Heart left ventricle (tissue), 16 donors: ENCODE results near the gene INPP4B. TPM values are rescaled to one million over a fixed set of nuclear protein-coding genes. Genes with fewer than 3 reads are reported as not detected.
"Not testable (repeated sequence)": the region's sequence is repeated elsewhere in the genome, so short reads cannot be mapped to it uniquely, and the experiment has no call there.

ENCODE experiments used
- ATAC-seq, 4 donors: fragments of 200-7000 bp; cut with Tn5 transposase; one replicate each; pipeline ENCODE4 v1.9.1; 2020 to 2022; ENCODE audit warnings: moderate library complexity in 4 of 4, mild to moderate bottlenecking in 3 of 4, moderate number of reproducible peaks in 1 of 4
- DNase-seq, 5 donors: peaks; one replicate each; pipeline ENCODE4 v3.0.0-alpha.2; 2020
- H3K27ac ChIP-seq, 12 donors: fragments of 200-600 bp; sonication (generic) in 4 of 12; one replicate each; pipeline versions ENCODE4 v1.5.0 to v1.8.0; 2016 to 2022; ENCODE audit warnings: mild to moderate bottlenecking in 2 of 12
- H3K27me3 ChIP-seq, 9 donors: fragments of 200-600 bp; sonication (generic) in 2 of 9; one replicate each; pipeline versions ENCODE4 v1.5.1 to v1.8.0; 2016 to 2022; ENCODE audit warnings: mild to moderate bottlenecking in 3 of 9
- H3K36me3 ChIP-seq, 9 donors: fragments of 200-600 bp; sonication (generic) in 2 of 9; one replicate each; pipeline versions ENCODE4 v1.5.0 to v1.8.0; 2018 to 2022; ENCODE audit warnings: mild to moderate bottlenecking in 2 of 9
- H3K4me1 ChIP-seq, 12 donors: fragments of 200-600 bp; sonication (generic) in 4 of 12; one replicate each; pipeline versions ENCODE4 v1.5.0 to v1.8.0; 2016 to 2022; ENCODE audit warnings: mild to moderate bottlenecking in 3 of 12
- H3K4me3 ChIP-seq, 12 donors: fragments of 200-600 bp; sonication (generic) in 4 of 12; one replicate each; pipeline versions ENCODE4 v1.5.0 to v1.8.0; 2017 to 2022; ENCODE audit warnings: mild to moderate bottlenecking in 9 of 12, moderate library complexity in 4 of 12
- H3K9me3 ChIP-seq, 12 donors: fragments of 200-600 bp; sonication (generic) in 4 of 12; one replicate each; pipeline versions ENCODE4 v1.5.0 to v1.8.0; 2016 to 2022; ENCODE audit warnings: mild to moderate bottlenecking in 1 of 12
- CTCF ChIP-seq, 12 donors: fragments of 200-600 bp; sonication (generic) in 4 of 12; IDR thresholded peaks; one replicate each; pipeline versions ENCODE4 v1.5.0 to v1.8.0; 2018 to 2022; ENCODE audit warnings: antibody characterized with exemption in 12 of 12, mild to moderate bottlenecking in 5 of 12
- POLR2A ChIP-seq, 2 donors: fragments of 450-650 bp; IDR thresholded peaks; one replicate each; pipeline ENCODE4 v1.6.1; 2017; ENCODE audit warnings: antibody characterized with exemption in 2 of 2, mild to moderate bottlenecking in 2 of 2, moderate library complexity in 2 of 2
- WGBS, 4 donors: extraction: QIAGEN DNeasy Blood & Tissue Kit in 2 of 4; methylation state at CpG; one replicate each; pipeline versions ENCODE4 v1.1.5 to v1.1.7; 2013 to 2018; 5-methylcytosine and 5-hydroxymethylcytosine counted together
- intact Hi-C, 10 donors: fragments of 100-400 bp; cut with DNase I; formaldehyde crosslinking; loops; one replicate each; pipeline versions ENCODE4 v1.11.1 to v1.14.2; 2022
- polyA plus RNA-seq, 2 donors: library from polyadenylated mRNA; stranded (reverse); fragments of 200-250 nt; gene quantifications; one replicate each; pipeline ENCODE4 v1.2.3, GENCODE V29; 2013
- total RNA-seq, 9 donors: library from RNA; depleted of rRNA in 2 of 9; stranded (reverse); fragments of >200 nt in 2 of 9; fragmentation: NEBNext Ultra II Directional in 3 of 9; extraction: Animal tissue kit (Norgen Biotek cat#: 25700) in 3 of 9; gene quantifications; one replicate each; pipeline versions ENCODE4 v1.1.0 to v1.2.4, GENCODE V29; 2016 to 2023
- donor health status: ischemic (EF 13 %, LVEDD 7.1; RV severe dilation, severe dysfunction).
- donor health status: healthy with polysubstance abuse.
- donor health status: DM: no; HTN: yes; CAD: no.
- donor health status: DM: no; HTN: no; CAD: no.
- donor health status: ischemic (EF 25% LVEDD 6.9; RV normal size, moderate dysfunction).
- donor health status: ischemic (EF 25% LVEDD 5.7; RV mildly dilated, moderate dysfunction).
- donor health status: healthy.
- donor health status: DM: yes; HTN: yes; CAD: no.
- donor health status: ischemic (EF 35%, LVEDD 5.7; RV mildly dilated, moderate dysfunction).
- donor health status: nonischemic (EF 11% LVEDD 7.7; RV severe dilation, severe dysfunction).
- donor health status: DM: yes; HTN: yes; CAD: no.
- donor health status: PGD.
- donor health status: ischemic (EF 29% LVEDD 5.4; RV normal size, mild dysfunction).
- donor health status: nonischemic (EF 23%, LVEDD 6.1; RV moderate dilation, normal function).

The INPP4B gene
- total and polyA plus RNA-seq, 11 donors = 5.5 to 128 (median 39.1) TPM

GRCh38 chr4:142809559-142809958 lies 36.5 kb downstream of the INPP4B start:
- intact Hi-C loops = no loop called here
- no peaks in the 10 kb centered on the region for H3K9me3 ChIP-seq

DNA sequence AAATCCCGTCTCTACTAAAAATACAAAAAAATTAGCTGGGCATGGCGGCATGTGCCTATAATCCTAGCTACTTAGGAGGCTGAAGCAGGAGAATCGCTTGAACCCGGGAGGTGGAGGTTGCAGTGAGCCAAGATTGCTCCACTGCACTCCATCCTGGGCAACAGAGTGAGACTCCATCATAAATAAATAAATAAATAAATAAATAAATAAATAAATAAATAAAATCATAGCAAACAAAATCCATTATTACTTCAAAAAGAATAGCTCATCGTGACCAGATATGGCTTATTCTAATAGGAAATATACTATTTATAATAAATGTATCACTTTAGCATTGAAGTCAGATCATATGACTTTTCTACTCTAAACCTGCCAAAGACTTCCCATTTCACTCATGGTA lies 42.2 kb downstream of the INPP4B start:
- H3K27ac ChIP-seq, H3K4me3 ChIP-seq, H3K4me1 ChIP-seq, H3K36me3 ChIP-seq, ATAC-seq, H3K27me3 ChIP-seq, intact Hi-C loops, H3K9me3 ChIP-seq, DNase-seq: not testable (repeated sequence)
- 90 to 96% (median 95%) methylated on average over 5 of the region's 5 CpGs for WGBS, 4 donors

More at GRCh38 chr4:142809559-142809958, 36.5 kb downstream of the INPP4B start:
- peaks cover 0 to 7% (median 0%) of the 10 kb centered on the region in 12 donors for H3K4me1 ChIP-seq
- DNase-seq = no peak
- TF ChIP-seq POLR2A (IDR thresholded peaks at IDR 0.05) (no peak), CTCF (IDR thresholded peaks at IDR 0.05) (no peak)
- 54 to 67% (median 59%) methylated on average over 2 of the region's 2 CpGs for WGBS, 4 donors
- H3K27ac ChIP-seq = no peak overlapping the region
- no peaks in the 10 kb centered on the region for H3K27me3 ChIP-seq
- H3K36me3 ChIP-seq = no peaks in the 10 kb centered on the region
- no peak for ATAC-seq
- no peak overlapping the region for H3K4me3 ChIP-seq

- ATAC-seq (no peak), DNase-seq (no peak)
- Histone ChIP-seq H3K9me3 (no peaks in the 10 kb centered on the region), H3K27ac (no peak overlapping the region), H3K36me3 (no peaks in the 10 kb centered on the region), H3K4me1 (no peaks in the 10 kb centered on the region), H3K27me3 (no peaks in the 10 kb centered on the region), H3K4me3 (no peak overlapping the region)
- intact Hi-C loops = no loop called here
- WGBS, 4 donors = 81 to 87% (median 83%) methylated on average over 2 of the region's 2 CpGs
- no peak for TF ChIP-seq CTCF (IDR thresholded peaks at IDR 0.05)
- no peak for TF ChIP-seq POLR2A (IDR thresholded peaks at IDR 0.05)
These were observed 44.1 kb downstream of the INPP4B start for GRCh38 chr4:142801966-142802365.

- Histone ChIP-seq H3K4me3 (no peak overlapping the region), H3K36me3 (no peaks in the 10 kb centered on the region), H3K27me3 (no peaks in the 10 kb centered on the region), H3K9me3 (no peaks in the 10 kb centered on the region), H3K4me1 (peaks cover 0 to 4% (median 0%) of the 10 kb centered on the region in 12 donors), H3K27ac (no peak overlapping the region)
- intact Hi-C loops = no loop called here
- WGBS, 4 donors = 15 to 33% (median 27%) methylated on average over 1 of the region's 1 CpG
- DNase-seq (no peak), ATAC-seq (no peak)
- TF ChIP-seq POLR2A (IDR thresholded peaks at IDR 0.05) (no peak), CTCF (IDR thresholded peaks at IDR 0.05) (no peak)
These were observed 65.0 kb downstream of the INPP4B start for GRCh38 chr4:142781114-142781513.

DNA sequence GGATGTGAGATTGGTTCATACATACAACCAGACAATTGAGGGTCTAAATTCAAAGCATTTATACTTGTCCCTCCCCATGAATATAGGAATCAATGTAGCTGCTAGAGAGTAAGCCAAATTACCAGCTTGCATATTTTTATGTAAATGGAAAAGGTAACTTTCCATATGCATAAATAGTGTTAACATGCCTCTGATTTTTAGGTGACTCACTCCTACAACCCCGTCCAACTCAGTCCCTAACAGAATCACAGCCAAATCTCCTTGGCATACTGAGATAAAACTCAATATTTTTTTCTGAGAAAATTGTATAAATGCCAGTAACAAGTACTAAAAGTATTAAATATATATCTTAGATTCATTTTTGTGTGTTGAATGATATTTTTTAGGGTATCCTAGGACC lies 67.2 kb downstream of the INPP4B start:
- no peak for TF ChIP-seq CTCF (IDR thresholded peaks at IDR 0.05)
- TF ChIP-seq POLR2A (IDR thresholded peaks at IDR 0.05) = no peak
- H3K36me3 ChIP-seq = no peaks in the 10 kb centered on the region
- ATAC-seq (no peak), DNase-seq (no peak)
- no peak overlapping the region for H3K27ac ChIP-seq
- no peaks in the 10 kb centered on the region for H3K27me3 ChIP-seq
- H3K4me3 ChIP-seq = no peak overlapping the region
- no peaks in the 10 kb centered on the region for H3K9me3 ChIP-seq
- intact Hi-C loops = no loop called here
- WGBS, 4 donors = 48 to 75% (median 58%) methylated on average over 1 of the region's 1 CpG
- H3K4me1 ChIP-seq = peaks cover 0 to 4% (median 0%) of the 10 kb centered on the region in 12 donors
